ENCODE measurements around the gene PADI3.

The PADI3 gene

GRCh38 chr1:17270891-17271765, 22.2 kb downstream of the PADI3 start:
- TF ChIP-seq CTCF (IDR thresholded peaks at IDR 0.05; ENCODE audit: insufficient read depth, low read depth, low read length, missing control alignments) = no peak
- DNase-seq (ENCODE audit: low read depth) = no peak
- H3K4me3 ChIP-seq (ENCODE audit: low read length) = no peak overlapping the region

- TF ChIP-seq CTCF (IDR thresholded peaks at IDR 0.05; ENCODE audit: insufficient read depth, low read depth, low read length, missing control alignments) = no peak
- DNase-seq (ENCODE audit: low read depth) = no peak
- H3K4me3 ChIP-seq (ENCODE audit: low read length) = no peak overlapping the region
Observed at GRCh38 chr1:17272066-17272465, 23.2 kb downstream of the PADI3 start.

GRCh38 chr1:17272646-17273045, 23.7 kb downstream of the PADI3 start:
- peak; percentile 45 for DNase-seq (ENCODE audit: low read depth)
- no peak overlapping the region for H3K4me3 ChIP-seq (ENCODE audit: low read length)

GRCh38 chr1:17273096-17273495, 24.2 kb downstream of the PADI3 start:
- H3K4me3 ChIP-seq (ENCODE audit: low read length) = no peak overlapping the region
- DNase-seq (ENCODE audit: low read depth) = no peak
- no peak for TF ChIP-seq CTCF (IDR thresholded peaks at IDR 0.05; ENCODE audit: insufficient read depth, low read depth, low read length, missing control alignments)

More at GRCh38 chr1:17272646-17273045, 23.7 kb downstream of the PADI3 start:
- no peak for TF ChIP-seq CTCF (IDR thresholded peaks at IDR 0.05; ENCODE audit: insufficient read depth, low read depth, low read length, missing control alignments)

- H3K4me3 ChIP-seq (ENCODE audit: low read length) = no peak overlapping the region
- DNase-seq (ENCODE audit: low read depth) = peak; percentile 57
- TF ChIP-seq CTCF (IDR thresholded peaks at IDR 0.05; ENCODE audit: insufficient read depth, low read depth, low read length, missing control alignments) = peak; percentile 74
Observed at GRCh38 chr1:17274186-17275170, 25.6 kb downstream of the PADI3 start.

- DNase-seq (ENCODE audit: low read depth) = peak; percentile 91
- H3K4me3 ChIP-seq (ENCODE audit: low read length) = no peak overlapping the region
- TF ChIP-seq CTCF (IDR thresholded peaks at IDR 0.05; ENCODE audit: insufficient read depth, low read depth, low read length, missing control alignments) = no peak
Observed at GRCh38 chr1:17276568-17276967, 27.7 kb downstream of the PADI3 start.

Data from epithelial cell of esophagus (primary cell).